K562 (cell line): ENCODE data around the gene PON3. TPM values are rescaled to one million over a fixed set of nuclear protein-coding genes. Genes with fewer than 3 reads are reported as not detected.
A peak's percentile ranks its signal among the peaks of the same experiment; 100 is the strongest.

Source experiments
- BRD4 ChIP-seq: fragments of 200-600 bp; sonication (generic); IDR thresholded peaks from 2 replicates; pipeline ENCODE4 v1.6.1; 2017; ENCODE audit warnings: inconsistent platforms
- CBX3 ChIP-seq, 2 experiments: IDR thresholded peaks; 1 replicate in 1 of 2; 2 replicates in 1 of 2; pipeline ENCODE4 v1.6.1; 2012; ENCODE audit warnings: inconsistent platforms in 2 of 2, low read length in 2 of 2, borderline replicate concordance in 1 of 2, control low read depth in 1 of 2
- CXXC5 ChIP-seq: fragments of 250-450 bp; sonication (Bioruptor Pico); IDR thresholded peaks from 2 replicates; pipeline ENCODE4 v1.8.0; 2022; ENCODE audit warnings: inconsistent platforms, mild to moderate bottlenecking, moderate library complexity
- ESRRA ChIP-seq: fragments of 450-650 bp; IDR thresholded peaks from 2 replicates; pipeline ENCODE4 v1.6.1; 2014; ENCODE audit warnings: low read depth, mild to moderate bottlenecking, moderate library complexity, borderline replicate concordance
- HDGF ChIP-seq: fragments of 450-650 bp; IDR thresholded peaks from 2 replicates; pipeline ENCODE4 v1.6.1; 2016
- KLF16 ChIP-seq: IDR thresholded peaks from 2 replicates; pipeline ENCODE4 v1.6.1; 2016; ENCODE audit warnings: antibody characterized with exemption
- NONO ChIP-seq, 2 experiments: fragments of 200-400 bp in 1 of 2; fragments of 450-650 bp in 1 of 2; formaldehyde crosslinking in 1 of 2; IDR thresholded peaks; 2 replicates each; pipeline ENCODE4 v1.6.1; 2017; ENCODE audit warnings: low read depth in 2 of 2, mild to moderate bottlenecking in 2 of 2, moderate library complexity in 2 of 2, low read length in 1 of 2
- OTX1 ChIP-seq: fragments of 450-650 bp; formaldehyde crosslinking; IDR thresholded peaks from 2 replicates; pipeline ENCODE4 v1.4.0; 2022; ENCODE audit warnings: mild to moderate bottlenecking
- TEAD4 ChIP-seq, 2 experiments: sonication (generic) in 1 of 2; formaldehyde crosslinking in 1 of 2; IDR thresholded peaks; 2 replicates each; pipeline versions ENCODE4 v1.6.1 to v1.8.0; 2012 to 2022; ENCODE audit warnings: borderline replicate concordance in 1 of 2, inconsistent platforms in 1 of 2, low read length in 1 of 2, mild to moderate bottlenecking in 1 of 2, missing genetic modification reagents in 1 of 2
- TRIM28 ChIP-seq: fragments of 450-650 bp; IDR thresholded peaks from 2 replicates; pipeline ENCODE4 v1.6.1; 2017
- WHSC1 ChIP-seq: IDR thresholded peaks from one replicate; pipeline ENCODE4 v1.6.1; 2012; ENCODE audit warnings: low read length, control low read depth, inconsistent platforms
- ZC3H8 ChIP-seq: fragments of 450-650 bp; IDR thresholded peaks from 2 replicates; pipeline ENCODE4 v1.6.1; 2017
- ZNF232 ChIP-seq: sonication (generic); formaldehyde crosslinking; IDR thresholded peaks from 2 replicates; pipeline ENCODE4 v1.8.0; 2022; ENCODE audit warnings: mild to moderate bottlenecking, missing genetic modification reagents
- polyA plus RNA-seq, 8 experiments: library from polyadenylated mRNA; depleted of rRNA in 4 of 8; stranded (reverse) in 5 of 8; unstranded in 3 of 8; fragments of >200 nt; fragmentation: Nextera tagmentation in 2 of 8; fragmentation: Illumina TruSeq in 1 of 8; extraction: Ambion mirVana in 2 of 8; extraction: Trizol in 1 of 8; gene quantifications; 2 replicates each; pipeline versions ENCODE4 v1.2.1 to v1.2.3, GENCODE V29; 2011 to 2014; ENCODE audit warnings: inconsistent platforms in 1 of 8, missing spikeins in 1 of 8
- total RNA-seq, 7 experiments: library from RNA; depleted of rRNA in 6 of 7; stranded (reverse); fragments of >200 nt in 6 of 7; fragmentation: Illumina TruSeq in 2 of 7; extraction: Trizol in 2 of 7; gene quantifications; 2 replicates each; pipeline versions ENCODE4 v1.2.1 to v1.2.3, GENCODE V29; 2011 to 2021; ENCODE audit warnings: low replicate concordance in 1 of 7
- TF ChIP-seq, protein P1 (sequence below): fragments of 450-650 bp; conservative IDR thresholded peaks from 2 replicates; pipeline ENCODE4 v1.6.1; 2016; ENCODE audit warnings: missing genetic modification characterization, low read depth, mild to moderate bottlenecking, missing compliant biosample characterization, moderate library complexity
- TF ChIP-seq, protein P2 (sequence below): fragments of 250-450 bp; sonication (Bioruptor Pico); IDR thresholded peaks from 2 replicates; pipeline ENCODE4 v1.8.0; 2022; ENCODE audit warnings: inconsistent platforms, mild to moderate bottlenecking, moderate library complexity, borderline replicate concordance
- TF ChIP-seq, protein P3 (sequence below): fragments of 250-450 bp; sonication (Bioruptor Pico); IDR thresholded peaks from 2 replicates; pipeline ENCODE4 v1.4.0; 2020
- TF ChIP-seq, protein P4 (sequence below): sonication (generic); formaldehyde crosslinking; IDR thresholded peaks from 2 replicates; pipeline ENCODE4 v1.8.1; 2023; ENCODE audit warnings: mild to moderate bottlenecking, missing genetic modification reagents
- TF ChIP-seq, protein P5 (sequence below): sonication (generic); formaldehyde crosslinking; IDR thresholded peaks from 2 replicates; pipeline ENCODE4 v1.8.0; 2022; ENCODE audit warnings: mild to moderate bottlenecking, missing genetic modification reagents
- TF ChIP-seq, protein P6 (sequence below): IDR thresholded peaks from 2 replicates; pipeline ENCODE4 v1.6.1; 2011; ENCODE audit warnings: borderline replicate concordance, low read depth, mild to moderate bottlenecking, moderate library complexity, low read length; ENCODE audit not compliant: insufficient read depth, poor library complexity, severe bottlenecking

The PON3 gene
- total and polyA plus RNA-seq, 9 of the 15 experiments (the other 6 are each of a cell fraction or from before 2014, with no cell fraction given), result 0.15 to 0.38 (median 0.18) TPM; not detected in 6

DNA sequence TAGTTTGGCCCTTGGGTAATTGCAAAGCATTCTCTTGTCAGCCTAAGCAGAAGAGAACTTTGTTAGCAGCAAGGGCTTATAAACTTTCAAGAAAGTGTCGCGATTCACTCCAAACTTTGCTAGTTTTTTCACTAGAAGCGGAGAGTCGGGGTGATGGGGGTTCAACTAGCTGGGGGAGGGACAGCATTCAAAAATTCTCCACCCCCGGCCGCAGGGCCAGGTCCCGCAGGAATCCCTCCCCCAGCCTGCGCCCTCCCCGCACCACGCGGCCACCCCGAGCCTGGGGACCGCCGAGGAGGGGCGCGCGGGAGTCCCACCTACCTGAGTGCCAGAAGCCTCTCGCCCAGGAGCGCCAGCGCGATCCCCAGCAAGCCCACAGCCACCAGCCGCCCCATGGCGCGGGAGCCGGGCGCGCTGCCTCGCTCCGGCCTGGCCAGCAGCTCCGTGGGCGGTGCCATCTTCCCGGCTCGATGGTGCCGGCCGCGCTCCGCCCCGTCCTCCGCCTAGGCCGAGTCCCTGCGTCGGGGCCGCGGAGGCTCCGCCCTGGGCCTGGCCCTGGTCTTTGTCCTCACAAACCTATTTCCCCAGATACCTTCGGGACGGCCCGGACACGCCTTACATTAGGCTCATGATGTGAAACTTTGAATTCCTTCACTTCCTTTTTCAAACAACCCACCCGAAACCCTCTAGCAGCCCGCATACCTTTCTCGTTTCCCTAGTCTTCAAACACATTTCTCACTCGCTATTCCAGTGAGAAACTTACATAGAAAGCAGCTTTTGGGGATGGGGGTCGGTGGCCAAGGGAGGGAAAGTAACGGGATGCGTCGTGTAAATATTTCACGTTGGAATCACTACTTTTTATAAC, 38.6 kb upstream of the PON3 start, which contains the start of gene PON2 (continued):
- TF ChIP-seq, protein P1, sequence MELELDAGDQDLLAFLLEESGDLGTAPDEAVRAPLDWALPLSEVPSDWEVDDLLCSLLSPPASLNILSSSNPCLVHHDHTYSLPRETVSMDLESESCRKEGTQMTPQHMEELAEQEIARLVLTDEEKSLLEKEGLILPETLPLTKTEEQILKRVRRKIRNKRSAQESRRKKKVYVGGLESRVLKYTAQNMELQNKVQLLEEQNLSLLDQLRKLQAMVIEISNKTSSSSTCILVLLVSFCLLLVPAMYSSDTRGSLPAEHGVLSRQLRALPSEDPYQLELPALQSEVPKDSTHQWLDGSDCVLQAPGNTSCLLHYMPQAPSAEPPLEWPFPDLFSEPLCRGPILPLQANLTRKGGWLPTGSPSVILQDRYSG (tag), result no peak
- TF ChIP-seq ZNF232 (CRISPR knock-in tag) (no peak), NONO (IDR thresholded peaks at IDR 0.05; ENCODE audit: low read depth in 2 of 2, low read length in 1 of 2) (peak; percentile 95 to 97), WHSC1 (no peak), KLF16 (no peak), BRD4 (peak; percentile 60; the same call in 1 of the 2 replicates), TRIM28 (no peak), CXXC5 (CRISPR knock-in tag) (peak; percentile 85), ZC3H8 (no peak), ESRRA (peak; percentile 26; the same call in 1 of the 2 replicates), TEAD4 (IDR thresholded peaks at IDR 0.05; ENCODE audit: low read length) (no peak; the same call in 1 of the 2 replicates), TEAD4 (CRISPR knock-in tag; IDR thresholded peaks at IDR 0.05; ENCODE audit: borderline replicate concordance) (peak; percentile 37; the same call in 1 of the 2 replicates), OTX1 (CRISPR knock-in tag) (no peak), CBX3 (IDR thresholded peaks at IDR 0.05; ENCODE audit: borderline replicate concordance in 1 of 2, low read length in 2 of 2) (no peak), HDGF (no peak)
- TF ChIP-seq, protein P2, sequence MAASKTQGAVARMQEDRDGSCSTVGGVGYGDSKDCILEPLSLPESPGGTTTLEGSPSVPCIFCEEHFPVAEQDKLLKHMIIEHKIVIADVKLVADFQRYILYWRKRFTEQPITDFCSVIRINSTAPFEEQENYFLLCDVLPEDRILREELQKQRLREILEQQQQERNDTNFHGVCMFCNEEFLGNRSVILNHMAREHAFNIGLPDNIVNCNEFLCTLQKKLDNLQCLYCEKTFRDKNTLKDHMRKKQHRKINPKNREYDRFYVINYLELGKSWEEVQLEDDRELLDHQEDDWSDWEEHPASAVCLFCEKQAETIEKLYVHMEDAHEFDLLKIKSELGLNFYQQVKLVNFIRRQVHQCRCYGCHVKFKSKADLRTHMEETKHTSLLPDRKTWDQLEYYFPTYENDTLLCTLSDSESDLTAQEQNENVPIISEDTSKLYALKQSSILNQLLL (CRISPR knock-in tag), result no peak
- TF ChIP-seq, protein P3, sequence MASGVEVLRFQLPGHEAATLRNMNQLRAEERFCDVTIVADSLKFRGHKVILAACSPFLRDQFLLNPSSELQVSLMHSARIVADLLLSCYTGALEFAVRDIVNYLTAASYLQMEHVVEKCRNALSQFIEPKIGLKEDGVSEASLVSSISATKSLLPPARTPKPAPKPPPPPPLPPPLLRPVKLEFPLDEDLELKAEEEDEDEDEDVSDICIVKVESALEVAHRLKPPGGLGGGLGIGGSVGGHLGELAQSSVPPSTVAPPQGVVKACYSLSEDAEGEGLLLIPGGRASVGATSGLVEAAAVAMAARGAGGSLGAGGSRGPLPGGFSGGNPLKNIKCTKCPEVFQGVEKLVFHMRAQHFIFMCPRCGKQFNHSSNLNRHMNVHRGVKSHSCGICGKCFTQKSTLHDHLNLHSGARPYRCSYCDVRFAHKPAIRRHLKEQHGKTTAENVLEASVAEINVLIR, result no peak
- TF ChIP-seq, protein P4, sequence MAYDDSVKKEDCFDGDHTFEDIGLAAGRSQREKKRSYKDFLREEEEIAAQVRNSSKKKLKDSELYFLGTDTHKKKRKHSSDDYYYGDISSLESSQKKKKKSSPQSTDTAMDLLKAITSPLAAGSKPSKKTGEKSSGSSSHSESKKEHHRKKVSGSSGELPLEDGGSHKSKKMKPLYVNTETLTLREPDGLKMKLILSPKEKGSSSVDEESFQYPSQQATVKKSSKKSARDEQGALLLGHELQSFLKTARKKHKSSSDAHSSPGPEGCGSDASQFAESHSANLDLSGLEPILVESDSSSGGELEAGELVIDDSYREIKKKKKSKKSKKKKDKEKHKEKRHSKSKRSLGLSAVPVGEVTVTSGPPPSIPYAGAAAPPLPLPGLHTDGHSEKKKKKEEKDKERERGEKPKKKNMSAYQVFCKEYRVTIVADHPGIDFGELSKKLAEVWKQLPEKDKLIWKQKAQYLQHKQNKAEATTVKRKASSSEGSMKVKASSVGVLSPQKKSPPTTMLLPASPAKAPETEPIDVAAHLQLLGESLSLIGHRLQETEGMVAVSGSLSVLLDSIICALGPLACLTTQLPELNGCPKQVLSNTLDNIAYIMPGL (CRISPR knock-in tag), result peak; percentile 69; the same call in 1 of the 2 replicates
- TF ChIP-seq, protein P5, sequence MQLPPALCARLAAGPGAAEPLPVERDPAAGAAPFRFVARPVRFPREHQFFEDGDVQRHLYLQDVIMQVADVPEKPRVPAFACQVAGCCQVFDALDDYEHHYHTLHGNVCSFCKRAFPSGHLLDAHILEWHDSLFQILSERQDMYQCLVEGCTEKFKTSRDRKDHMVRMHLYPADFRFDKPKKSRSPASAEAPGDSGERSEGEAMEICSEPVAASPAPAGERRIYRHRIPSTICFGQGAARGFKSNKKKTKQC (CRISPR knock-in tag), result peak; percentile 92
- TF ChIP-seq, protein P6, sequence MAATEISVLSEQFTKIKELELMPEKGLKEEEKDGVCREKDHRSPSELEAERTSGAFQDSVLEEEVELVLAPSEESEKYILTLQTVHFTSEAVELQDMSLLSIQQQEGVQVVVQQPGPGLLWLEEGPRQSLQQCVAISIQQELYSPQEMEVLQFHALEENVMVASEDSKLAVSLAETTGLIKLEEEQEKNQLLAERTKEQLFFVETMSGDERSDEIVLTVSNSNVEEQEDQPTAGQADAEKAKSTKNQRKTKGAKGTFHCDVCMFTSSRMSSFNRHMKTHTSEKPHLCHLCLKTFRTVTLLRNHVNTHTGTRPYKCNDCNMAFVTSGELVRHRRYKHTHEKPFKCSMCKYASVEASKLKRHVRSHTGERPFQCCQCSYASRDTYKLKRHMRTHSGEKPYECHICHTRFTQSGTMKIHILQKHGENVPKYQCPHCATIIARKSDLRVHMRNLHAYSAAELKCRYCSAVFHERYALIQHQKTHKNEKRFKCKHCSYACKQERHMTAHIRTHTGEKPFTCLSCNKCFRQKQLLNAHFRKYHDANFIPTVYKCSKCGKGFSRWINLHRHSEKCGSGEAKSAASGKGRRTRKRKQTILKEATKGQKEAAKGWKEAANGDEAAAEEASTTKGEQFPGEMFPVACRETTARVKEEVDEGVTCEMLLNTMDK, result no peak
